GM19324 (cell line): ENCODE results near the gene UBE2L6.

Experiments used
- ATAC-seq: cut with Tn5 transposase; IDR thresholded peaks from one replicate; pipeline ENCODE4 v1.9.1; 2021; ENCODE audit warnings: mild to moderate bottlenecking, moderate library complexity; ENCODE audit not compliant: unreplicated experiment, low FRiP score

Gene UBE2L6

GRCh38 chr11:57501953-57502352, 65.5 kb downstream of the UBE2L6 start:
- ATAC-seq: no peak
